IMR-90 (cell line): ENCODE measurements around the gene ZFYVE1. TPM values are rescaled to one million over a fixed set of nuclear protein-coding genes. Genes with fewer than 3 reads are reported as not detected.

ENCODE experiments used
- ATAC-seq: fragments of 200-7000 bp; cut with Tn5 transposase; 2 replicates; pipeline ENCODE4 v1.9.1; 2020; ENCODE audit warnings: low read depth, mild to moderate bottlenecking, moderate library complexity
- BruUV-seq: library from RNA; stranded (reverse); fragments of 400-500 nt; replicated peaks from 2 replicates; lab custom pipeline; 2021; lab: Mats Ljungman, UMichigan
- CTCF ChIA-PET: fragments of 300-600 bp; formaldehyde crosslinking; extraction: SDS; loops from one replicate; lab custom pipeline; 2021; ENCODE audit warnings: antibody characterized with exemption; lab: Yijun Ruan, JAX
- POLR2A ChIA-PET: fragments of 300-600 bp; sonication (Branson Sonifier 250); formaldehyde crosslinking; loops from one replicate; lab custom pipeline; 2022; ENCODE audit warnings: antibody characterized with exemption; ENCODE audit not compliant: unreplicated experiment; lab: Charles Lee
- DNase-seq: peaks from one replicate; pipeline ENCODE4 v3.0.0; 2013
- H2AFZ ChIP-seq: replicated peaks from 2 replicates; pipeline ENCODE3; 2013; ENCODE audit warnings: low read length, mild to moderate bottlenecking; ENCODE audit not compliant: poor library complexity
- H2AK5ac ChIP-seq: 2 replicates; pipeline ENCODE4 v1.6.1; 2013; ENCODE audit warnings: low read depth, low read length, inconsistent platforms
- H2AK9ac ChIP-seq: replicated peaks from 2 replicates; pipeline ENCODE3; 2013; ENCODE audit warnings: mild to moderate bottlenecking, low read depth, low read length, moderate library complexity; ENCODE audit not compliant: poor library complexity
- H2BK120ac ChIP-seq: 2 replicates; pipeline ENCODE4 v1.6.1; 2013; ENCODE audit warnings: low read depth, low read length, inconsistent platforms
- H2BK15ac ChIP-seq: 3 replicates; pipeline ENCODE4 v1.6.1; 2013; ENCODE audit warnings: low read depth, low read length, inconsistent platforms
- H2BK20ac ChIP-seq: 2 replicates; pipeline ENCODE4 v1.6.1; 2013; ENCODE audit warnings: low read depth, mild to moderate bottlenecking, inconsistent platforms, low read length, moderate library complexity
- H2BK5ac ChIP-seq: 2 replicates; pipeline ENCODE4 v1.6.1; 2013; ENCODE audit warnings: mild to moderate bottlenecking, low read depth, low read length, inconsistent platforms; ENCODE audit not compliant: poor library complexity, severe bottlenecking
- H3K14ac ChIP-seq: replicated peaks from 2 replicates; pipeline ENCODE4 v1.6.1; 2013; ENCODE audit warnings: low read depth, low read length, inconsistent platforms
- H3K18ac ChIP-seq: 2 replicates; pipeline ENCODE4 v1.6.1; 2013; ENCODE audit warnings: low read depth, low read length, control low read depth
- H3K23ac ChIP-seq: 2 replicates; pipeline ENCODE4 v1.6.1; 2013; ENCODE audit warnings: low read depth, low read length, inconsistent platforms
- H3K27ac ChIP-seq: 2 replicates; pipeline ENCODE4 v1.5.1; 2013; ENCODE audit warnings: mild to moderate bottlenecking, control low read depth, low read length; ENCODE audit not compliant: insufficient read depth
- H3K27me3 ChIP-seq: 2 replicates; pipeline ENCODE4 v1.6.1; 2013; ENCODE audit warnings: low read length; ENCODE audit not compliant: control insufficient read depth, insufficient read depth
- H3K36me3 ChIP-seq: 2 replicates; pipeline ENCODE4 v1.6.1; 2013; ENCODE audit warnings: low read length, mixed read lengths; ENCODE audit not compliant: control insufficient read depth, insufficient read depth
- H3K4ac ChIP-seq: 2 replicates; pipeline ENCODE4 v1.6.1; 2013; ENCODE audit warnings: low read depth, low read length, inconsistent platforms
- H3K4me1 ChIP-seq: 2 replicates; pipeline ENCODE4 v1.6.1; 2013; ENCODE audit warnings: low read length, mixed read lengths; ENCODE audit not compliant: control insufficient read depth, insufficient read depth
- H3K4me2 ChIP-seq: 2 replicates; pipeline ENCODE4 v1.6.1; 2013; ENCODE audit warnings: low read depth, mild to moderate bottlenecking, control low read depth, low read length, moderate library complexity
- H3K4me3 ChIP-seq: 2 replicates; pipeline ENCODE4 v1.5.1; 2013; ENCODE audit warnings: low read depth, mild to moderate bottlenecking, control low read depth, low read length, moderate library complexity; ENCODE audit not compliant: insufficient read depth
- H3K56ac ChIP-seq: 2 replicates; pipeline ENCODE4 v1.6.1; 2013; ENCODE audit warnings: low read length, inconsistent platforms; ENCODE audit not compliant: insufficient read depth; ENCODE audit errors: extremely low read depth
- H3K79me1 ChIP-seq, 2 experiments: 2 replicates each; pipeline ENCODE4 v1.6.1; 2013; ENCODE audit warnings: low read length in 2 of 2, inconsistent platforms in 1 of 2, low read depth in 1 of 2
- H3K9ac ChIP-seq: 2 replicates; pipeline ENCODE4 v1.6.1; 2013; ENCODE audit warnings: low read depth, low read length, control low read depth
- H3K9me1 ChIP-seq: 2 replicates; pipeline ENCODE4 v1.6.1; 2013; ENCODE audit warnings: low read length, inconsistent platforms; ENCODE audit not compliant: insufficient read depth
- H3K9me3 ChIP-seq: 2 replicates; pipeline ENCODE4 v1.6.1; 2013; ENCODE audit warnings: low read length; ENCODE audit not compliant: control insufficient read depth, insufficient read depth
- H4K20me1 ChIP-seq: 2 replicates; pipeline ENCODE4 v1.6.1; 2013; ENCODE audit warnings: low read length, inconsistent platforms; ENCODE audit not compliant: insufficient read depth
- H4K5ac ChIP-seq: 2 replicates; pipeline ENCODE4 v1.6.1; 2013; ENCODE audit warnings: mild to moderate bottlenecking, low read depth, low read length, control low read depth
- H4K8ac ChIP-seq, 2 experiments: 2 replicates each; pipeline ENCODE4 v1.6.1; 2013; ENCODE audit warnings: low read depth in 2 of 2, low read length in 2 of 2, control low read depth in 1 of 2, inconsistent platforms in 1 of 2
- H4K91ac ChIP-seq: 2 replicates; pipeline ENCODE4 v1.6.1; 2013; ENCODE audit warnings: low read depth, low read length, inconsistent platforms; ENCODE audit not compliant: insufficient read depth
- CTCF ChIP-seq: conservative IDR thresholded peaks from 2 replicates; pipeline ENCODE4 v1.5.1; 2012; ENCODE audit warnings: mild to moderate bottlenecking, low read depth, low read length, improper control_type of control experiment
- ELK1 ChIP-seq: fragments of 150-350 bp; IDR thresholded peaks from 2 replicates; pipeline ENCODE4 v1.6.1; 2016; ENCODE audit warnings: low read depth, mild to moderate bottlenecking, low read length, moderate library complexity, borderline replicate concordance
- FOS ChIP-seq: fragments of 150-350 bp; IDR thresholded peaks from 2 replicates; pipeline ENCODE4 v1.6.1; 2016; ENCODE audit warnings: low read depth, low read length
- MAFK ChIP-seq: IDR thresholded peaks from 2 replicates; pipeline ENCODE4 v1.6.1; 2012; ENCODE audit warnings: low read depth, low read length, improper control_type of control experiment
- WGBS, 2 experiments: methylation state at CpG; one replicate each; pipeline versions ENCODE4 v1.1.5 to v1.1.7; 2013; ENCODE audit warnings: missing lambda C conversion rate in 2 of 2; ENCODE audit not compliant: insufficient read length in 1 of 2; ENCODE audit errors: extremely low coverage in 2 of 2; 5-methylcytosine and 5-hydroxymethylcytosine counted together
- dilution Hi-C: fragments of 300-500 bp; cut with HindIII; formaldehyde crosslinking; loops from one replicate; pipeline ENCODE4 v1.14.3; 2018; ENCODE audit warnings: low sequenced_read_pairs; ENCODE audit not compliant: unreplicated experiment
- in situ Hi-C: fragments of 300-500 bp; cut with MboI; formaldehyde crosslinking; loops from 3 replicates; pipeline ENCODE4 v1.14.3; 2019; ENCODE audit warnings: low sequenced_read_pairs, inconsistent platforms, mixed read lengths
- intact Hi-C: fragments of 100-400 bp; cut with micrococcal nuclease; formaldehyde crosslinking; loops from 2 replicates; pipeline ENCODE4 v1.10.0; 2022
- polyA plus RNA-seq, 3 experiments: library from polyadenylated mRNA; depleted of rRNA; stranded (reverse); fragments of >200 nt; gene quantifications; 2 replicates each; pipeline ENCODE4 v1.2.3, GENCODE V29; 2012; ENCODE audit warnings: low replicate concordance in 1 of 3
- total RNA-seq: library from RNA; depleted of rRNA; stranded (reverse); fragments of >200 nt; gene quantifications from 2 replicates; pipeline ENCODE4 v1.2.3, GENCODE V29; 2012

Gene ZFYVE1
- total and polyA plus RNA-seq, 2 of the 4 experiments (the other 2 are of a cell fraction), result 12.2 to 14.2 TPM

GRCh38 chr14:72978856-72979255, 48.0 kb downstream of the ZFYVE1 start:
- Histone ChIP-seq H2AK9ac (no peak overlapping the region), H3K36me3 (peaks cover 54% of the 10 kb centered on the region), H3K27me3 (no peaks in the 10 kb centered on the region), H2AK5ac (no peak overlapping the region), H4K5ac (no peak overlapping the region), H3K4me1 (no peaks in the 10 kb centered on the region), H4K91ac (no peak overlapping the region), H3K4me2 (no peak overlapping the region), H2AFZ (no peak overlapping the region), H3K79me1 (peaks cover 11 to 25% of the 10 kb centered on the region in 2 experiments; a peak in 3 of 4 replicates), H3K4ac (no peak overlapping the region), H2BK15ac (no peak overlapping the region), H3K4me3 (no peak overlapping the region), H4K20me1 (no peaks in the 10 kb centered on the region), H3K56ac (no peak overlapping the region), H2BK5ac (no peak overlapping the region), H3K9ac (no peak overlapping the region), H3K18ac (no peak overlapping the region), H3K23ac (no peak overlapping the region), H3K27ac (no peak overlapping the region), H2BK20ac (no peak overlapping the region), H4K8ac (no peak overlapping the region), H3K14ac (no peak overlapping the region), H3K9me3 (no peaks in the 10 kb centered on the region), H2BK120ac (no peak overlapping the region), H3K9me1 (peaks cover 6% of the 10 kb centered on the region; the same call in 1 of the 2 replicates)
- TF ChIP-seq ELK1 (no peak), CTCF (no peak), FOS (no peak), MAFK (no peak)
- intact Hi-C loops, result no loop called here
- no peak for DNase-seq
- no peak for ATAC-seq
- BruUV-seq, result no TSS peak
- dilution Hi-C loops, result no loop called here
- WGBS, 2 experiments, result 100% methylated on average over 2 of the region's 9 CpGs; no CpG with 5 or more reads in 1 of the 2 experiments
- ChIA-PET POLR2A (interaction anchor here (0.6 kb wide), 1 partner anchor 48 kb away, joined by 5 read pairs; the partner anchor contains the start of gene ZFYVE1), CTCF (interaction anchor here (0.5 kb wide), 1 partner anchor 70 kb away, joined by 3 read pairs; no protein-coding TSS in a partner anchor)
- in situ Hi-C loops, result no loop called here
